K562 (cell line): ENCODE measurements around the gene TGFBR3L. TPM values are rescaled to one million over a fixed set of nuclear protein-coding genes. Genes with fewer than 3 reads are reported as not detected.
A peak's percentile ranks its signal among the peaks of the same experiment; 100 is the strongest.

Experiments
- ATAC-seq: fragments of 200-7000 bp; cut with Tn5 transposase; 3 replicates; pipeline ENCODE4 v1.9.1; 2020; ENCODE audit warnings: moderate library complexity
- BruUV-seq: library from RNA; stranded (reverse); fragments of 400-500 nt; replicated peaks from 2 replicates; lab custom pipeline; 2021; lab: Mats Ljungman, UMichigan
- CTCF ChIA-PET: fragments of 300-600 bp; formaldehyde crosslinking; extraction: SDS; loops from one replicate; lab custom pipeline; 2021; ENCODE audit warnings: low intra/inter-chr PET ratio; lab: Yijun Ruan, JAX
- POLR2A ChIA-PET: fragments of 300-600, 350-650 bp; sonication (Branson Sonifier 250); formaldehyde crosslinking; extraction: SDS; loops from one replicate; lab custom pipeline; 2021; ENCODE audit warnings: antibody characterized with exemption, inconsistent platforms; lab: Yijun Ruan, JAX
- DNase-seq, 4 experiments: peaks; one replicate each; pipeline versions ENCODE4 v3.0.0 to v3.0.0-alpha.2; 2011 to 2018; ENCODE audit warnings: low spot score in 3 of 4, mixed read lengths in 3 of 4; ENCODE audit errors: extremely low read depth in 1 of 4
- FAIRE-seq: peaks from 2 replicates; lab custom pipeline; 2011; peaks lifted over from hg19 to GRCh38; lab: Jason Lieb, UNC
- H2AFZ ChIP-seq: 2 replicates; pipeline ENCODE4 v1.6.0; 2011; ENCODE audit warnings: low read depth, low read length, control low read depth, inconsistent platforms
- H3K27ac ChIP-seq: fragments of 200-600 bp; 3 replicates; pipeline ENCODE4 v1.8.0; 2011; ENCODE audit warnings: low read depth, mild to moderate bottlenecking, control low read depth, inconsistent platforms, low read length, moderate library complexity, mixed read lengths; ENCODE audit errors: extremely low read depth
- H3K27me3 ChIP-seq, 2 experiments: fragments of 300-600 bp in 1 of 2; 2 replicates in 1 of 2; 3 replicates in 1 of 2; pipeline versions ENCODE4 v1.6.0 to v1.8.0; 2011; ENCODE audit warnings: inconsistent platforms in 2 of 2, low read length in 2 of 2, mild to moderate bottlenecking in 1 of 2, mixed read lengths in 1 of 2, moderate library complexity in 1 of 2; ENCODE audit not compliant: control insufficient read depth in 2 of 2, insufficient read depth in 2 of 2
- H3K36me3 ChIP-seq: fragments of 300-600 bp; 3 replicates; pipeline ENCODE4 v1.8.0; 2011; ENCODE audit warnings: mild to moderate bottlenecking, low read length, inconsistent platforms; ENCODE audit not compliant: control insufficient read depth, insufficient read depth
- H3K4me1 ChIP-seq, 2 experiments: fragments of 200-600 bp in 1 of 2; replicated peaks in 1 of 2; 2 replicates in 1 of 2; 3 replicates in 1 of 2; pipeline versions ENCODE4 v1.5.1 to v1.8.0; 2011; ENCODE audit warnings: inconsistent platforms in 2 of 2, low read length in 2 of 2, mild to moderate bottlenecking in 1 of 2, mixed read lengths in 1 of 2, moderate library complexity in 1 of 2; ENCODE audit not compliant: control insufficient read depth in 2 of 2, insufficient read depth in 2 of 2
- H3K4me2 ChIP-seq: 2 replicates; pipeline ENCODE4 v1.6.1; 2011; ENCODE audit warnings: low read length, control low read depth, inconsistent platforms, mixed read lengths; ENCODE audit not compliant: insufficient read depth
- H3K4me3 ChIP-seq: fragments of 200-600 bp; sonication (generic), shearing (Covaris generic); 2 replicates; pipeline ENCODE4 v1.5.1; 2016; ENCODE audit warnings: control low read depth, inconsistent platforms
- H3K79me2 ChIP-seq: fragments of 200-600 bp; 3 replicates; pipeline ENCODE4 v1.8.0; 2011; ENCODE audit warnings: low read length, inconsistent platforms; ENCODE audit not compliant: control insufficient read depth, insufficient read depth
- H3K9ac ChIP-seq, 2 experiments: 2 replicates each; pipeline versions ENCODE4 v1.6.0 to v1.6.1; 2011; ENCODE audit warnings: low read depth in 2 of 2, low read length in 2 of 2, control low read depth in 1 of 2, inconsistent platforms in 1 of 2, mild to moderate bottlenecking in 1 of 2, mixed read lengths in 1 of 2; ENCODE audit not compliant: insufficient read depth in 1 of 2
- H3K9me1 ChIP-seq: one replicate; pipeline ENCODE4 v1.6.0; 2011; ENCODE audit warnings: inconsistent platforms, mild to moderate bottlenecking, low read length, moderate library complexity; ENCODE audit not compliant: control insufficient read depth, insufficient read depth
- H3K9me3 ChIP-seq: replicated peaks from 2 replicates; pipeline ENCODE4 v1.5.1; 2011; ENCODE audit warnings: low read depth, low read length, inconsistent platforms; ENCODE audit not compliant: control insufficient read depth, insufficient read depth
- H4K20me1 ChIP-seq: replicated peaks from 2 replicates; pipeline ENCODE4 v1.6.1; 2011; ENCODE audit warnings: low read length, inconsistent platforms, mixed read lengths; ENCODE audit not compliant: control insufficient read depth, insufficient read depth
- CREB5 ChIP-seq: fragments of 250-450 bp; sonication (Bioruptor Pico); IDR thresholded peaks from 2 replicates; pipeline ENCODE4 v1.5.0; 2020; ENCODE audit warnings: mild to moderate bottlenecking
- DDX20 ChIP-seq: fragments of 450-650 bp; IDR thresholded peaks from 2 replicates; pipeline ENCODE4 v1.6.1; 2016; ENCODE audit warnings: missing genetic modification characterization, low read depth, mild to moderate bottlenecking, missing compliant biosample characterization, moderate library complexity
- HDAC1 ChIP-seq, 2 experiments: fragments of 450-650 bp; IDR thresholded peaks; 2 replicates each; pipeline ENCODE4 v1.6.1; 2016 to 2017; ENCODE audit warnings: inconsistent platforms in 1 of 2, mild to moderate bottlenecking in 1 of 2, moderate library complexity in 1 of 2
- HNRNPL ChIP-seq: fragments of 200-400 bp; formaldehyde crosslinking; IDR thresholded peaks from 2 replicates; pipeline ENCODE4 v1.6.1; 2017; ENCODE audit warnings: low read depth, mild to moderate bottlenecking, low read length
- POLR2H ChIP-seq: IDR thresholded peaks from 2 replicates; pipeline ENCODE4 v1.6.1; 2016; ENCODE audit warnings: missing genetic modification characterization, low read depth, mild to moderate bottlenecking, control low read depth, missing compliant biosample characterization, moderate library complexity
- RBBP5 ChIP-seq: fragments of 200-600 bp; sonication (generic); IDR thresholded peaks from 2 replicates; pipeline ENCODE4 v1.6.1; 2012; ENCODE audit warnings: borderline replicate concordance, mild to moderate bottlenecking, low read length, control low read depth, inconsistent platforms; ENCODE audit not compliant: insufficient read depth, poor library complexity, severe bottlenecking
- RFX5 ChIP-seq: IDR thresholded peaks from 2 replicates; pipeline ENCODE4 v1.6.1; 2011; ENCODE audit warnings: low read depth, mild to moderate bottlenecking, improper control_type of control experiment, low read length
- SIRT6 ChIP-seq: IDR thresholded peaks from one replicate; pipeline ENCODE4 v1.6.1; 2012; ENCODE audit warnings: low read depth, mild to moderate bottlenecking, control low read depth, inconsistent platforms, low read length, moderate library complexity
- SP1 ChIP-seq: sonication (generic); formaldehyde crosslinking; IDR thresholded peaks from 2 replicates; pipeline ENCODE4 v1.8.1; 2022; ENCODE audit warnings: mild to moderate bottlenecking, missing genetic modification reagents
- SUPT5H ChIP-seq: fragments of 450-650 bp; IDR thresholded peaks from 2 replicates; pipeline ENCODE4 v1.6.1; 2016
- TAF1 ChIP-seq: IDR thresholded peaks from 2 replicates; pipeline ENCODE4 v1.6.1; 2011; ENCODE audit warnings: mild to moderate bottlenecking, low read length, moderate library complexity; ENCODE audit not compliant: insufficient read depth, control insufficient read depth, severe bottlenecking; ENCODE audit errors: extremely low read depth
- ZFP36 ChIP-seq: fragments of 150-350 bp; IDR thresholded peaks from 2 replicates; pipeline ENCODE4 v1.6.1; 2018; ENCODE audit warnings: low read length, low read depth; ENCODE audit not compliant: partially characterized antibody
- ZNF316 ChIP-seq: fragments of 450-650 bp; IDR thresholded peaks from 2 replicates; pipeline ENCODE4 v1.6.1; 2016
- ZNF561 ChIP-seq: fragments of 450-650 bp; formaldehyde crosslinking; conservative IDR thresholded peaks from 2 replicates; pipeline ENCODE4 v1.4.0; 2020; ENCODE audit warnings: mild to moderate bottlenecking, moderate library complexity
- WGBS: fragments of 100-300 bp; shearing (Covaris generic); methylation state at CpG from one replicate; pipeline ENCODE4 v1.1.6; 2016; ENCODE audit warnings: low coverage, mixed read lengths; ENCODE audit not compliant: insufficient coverage; ENCODE audit errors: missing lambda C conversion rate; 5-methylcytosine and 5-hydroxymethylcytosine counted together
- in situ Hi-C: fragments of 300-500 bp; cut with MboI; formaldehyde crosslinking; loops from 4 replicates; pipeline ENCODE4 v1.15.0; 2018; ENCODE audit warnings: inconsistent platforms, mixed read lengths
- intact Hi-C: fragments of 100-400 bp; cut with micrococcal nuclease; formaldehyde crosslinking; loops from 2 replicates; pipeline ENCODE4 v1.14.2; 2022
- polyA plus RNA-seq, 8 experiments: library from polyadenylated mRNA; depleted of rRNA in 4 of 8; stranded (reverse) in 5 of 8; unstranded in 3 of 8; fragments of >200 nt; fragmentation: Nextera tagmentation in 2 of 8; fragmentation: Illumina TruSeq in 1 of 8; extraction: Ambion mirVana in 2 of 8; extraction: Trizol in 1 of 8; gene quantifications; 2 replicates each; pipeline versions ENCODE4 v1.2.1 to v1.2.3, GENCODE V29; 2011 to 2014; ENCODE audit warnings: inconsistent platforms in 1 of 8, missing spikeins in 1 of 8
- total RNA-seq, 7 experiments: library from RNA; depleted of rRNA in 6 of 7; stranded (reverse); fragments of >200 nt in 6 of 7; fragmentation: Illumina TruSeq in 2 of 7; extraction: Trizol in 2 of 7; gene quantifications; 2 replicates each; pipeline versions ENCODE4 v1.2.1 to v1.2.3, GENCODE V29; 2011 to 2021; ENCODE audit warnings: low replicate concordance in 1 of 7

TGFBR3L gene
- total and polyA plus RNA-seq, 9 of the 15 experiments (the other 6 are each of a cell fraction or from before 2014, with no cell fraction given): not detected

GRCh38 chr19:7927605-7928333, 13.1 kb downstream of the TGFBR3L start (continued):
- no peak for TF ChIP-seq ZNF561 (CRISPR knock-in tag)
- TF ChIP-seq SP1: no peak
- 0 out of 2 replicates have a peak, but pooled peaks have one; percentile 72 for TF ChIP-seq HNRNPL
- no peak for TF ChIP-seq ZFP36
- no peak for TF ChIP-seq DDX20 (tag)
- no peak for TF ChIP-seq ZNF316
- no peak for TF ChIP-seq TAF1
- no peak for TF ChIP-seq HDAC1 (IDR thresholded peaks at IDR 0.05)
- no peak for TF ChIP-seq CREB5 (CRISPR knock-in tag)

DNA sequence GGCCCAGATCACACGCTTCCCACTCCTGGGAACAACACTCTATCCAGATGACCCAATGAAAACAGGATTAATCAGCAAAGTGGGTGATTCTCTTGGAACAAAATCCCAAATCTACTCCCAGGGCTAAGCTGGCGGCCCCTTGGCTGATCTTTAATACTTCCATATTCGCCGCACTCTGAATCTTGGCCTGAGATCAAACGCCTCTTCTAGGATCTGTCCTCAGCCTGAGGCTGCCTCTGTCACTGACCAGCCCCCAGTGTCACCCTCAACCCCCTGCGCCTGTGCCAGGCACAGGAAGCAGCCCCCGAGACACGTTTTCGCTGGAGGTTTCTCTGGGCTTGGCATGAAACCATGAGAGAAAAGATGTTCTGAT, 13.7 kb downstream of the TGFBR3L start:
- H3K79me2 ChIP-seq: no peaks in the 10 kb centered on the region
- H3K4me3 ChIP-seq: no peak overlapping the region
- no TSS peak for BruUV-seq
- CTCF ChIA-PET: no interaction called here
- DNase-seq: no peak
- in situ Hi-C loops: no loop called here
- FAIRE-seq: no peak
- H3K9me3 ChIP-seq: no peaks in the 10 kb centered on the region
- intact Hi-C loops: no loop called here
- TF ChIP-seq SUPT5H: 0 out of 2 replicates have a peak, but pooled peaks have one; percentile 6
- TF ChIP-seq RFX5: no peak
- no peak for TF ChIP-seq POLR2H (tag)
- no peak for TF ChIP-seq RBBP5
- no peak for TF ChIP-seq SIRT6
- TF ChIP-seq, all 486 proteins: peak for 1
- Histone ChIP-seq H3K27me3 (no peaks in the 10 kb centered on the region), H3K4me1 (peaks cover 11 to 82% of the 10 kb centered on the region in 2 experiments), H3K9me1 (no peaks in the 10 kb centered on the region), H2AFZ (no peak overlapping the region), H3K27ac (no peak overlapping the region; the same call in 2 of the 3 replicates), H4K20me1 (peaks cover 21% of the 10 kb centered on the region), H3K36me3 (peaks cover 53% of the 10 kb centered on the region; the same call in 2 of the 3 replicates), H3K9ac (peak overlapping the region in 1 of 2 experiments; percentile 62; a peak in 2 of 4 replicates), H3K4me2 (no peak overlapping the region)
- WGBS: 92% methylated on average over 9 of the region's 9 CpGs
- POLR2A ChIA-PET: interaction anchor here (1.3 to 2.7 kb wide), 4 partner anchors 8 to 15 kb away, joined by 6 to 17 read pairs (median 8); partner anchors contain the start of genes SNAPC2 and TIMM44
- no peak for ATAC-seq
